GM21528 (cell line): Measurements from ENCODE around the gene KIAA1549.
"Not testable (repeated sequence)": the region's sequence is repeated elsewhere in the genome, so short reads cannot be mapped to it uniquely, and the experiment has no call there.

Source experiments
- ATAC-seq: cut with Tn5 transposase; IDR thresholded peaks from one replicate; pipeline ENCODE4 v1.9.1; 2021; ENCODE audit warnings: mild to moderate bottlenecking, moderate library complexity; ENCODE audit not compliant: unreplicated experiment, low FRiP score

KIAA1549 gene

DNA sequence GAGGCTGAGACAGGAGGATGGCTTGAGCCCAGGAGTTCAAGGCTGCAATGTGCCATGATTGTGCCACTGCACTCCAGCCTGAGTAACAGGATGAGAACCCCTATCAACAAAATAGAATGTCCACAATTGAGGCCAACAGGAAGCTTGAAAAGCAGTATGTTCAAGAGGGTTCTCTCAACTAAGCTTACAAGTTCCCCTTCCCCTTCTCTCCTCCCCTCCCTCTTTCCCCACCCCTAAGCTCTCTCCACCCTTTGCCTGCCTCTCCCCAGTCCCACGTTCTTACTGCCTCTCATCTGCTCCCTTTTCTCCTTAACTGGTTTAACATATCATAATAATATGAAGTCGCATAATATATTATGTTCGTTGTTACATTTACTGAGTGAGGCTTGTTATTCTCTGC, 35.4 kb downstream of the KIAA1549 start:
- no peak for ATAC-seq

GRCh38 chr7:138945154-138945553, 36.0 kb downstream of the KIAA1549 start:
- no peak for ATAC-seq

- no peak for ATAC-seq
Measured at GRCh38 chr7:138944592-138944991, 36.6 kb downstream of the KIAA1549 start.

- no peak for ATAC-seq
Measured at GRCh38 chr7:138943061-138943460, 38.1 kb downstream of the KIAA1549 start.

DNA sequence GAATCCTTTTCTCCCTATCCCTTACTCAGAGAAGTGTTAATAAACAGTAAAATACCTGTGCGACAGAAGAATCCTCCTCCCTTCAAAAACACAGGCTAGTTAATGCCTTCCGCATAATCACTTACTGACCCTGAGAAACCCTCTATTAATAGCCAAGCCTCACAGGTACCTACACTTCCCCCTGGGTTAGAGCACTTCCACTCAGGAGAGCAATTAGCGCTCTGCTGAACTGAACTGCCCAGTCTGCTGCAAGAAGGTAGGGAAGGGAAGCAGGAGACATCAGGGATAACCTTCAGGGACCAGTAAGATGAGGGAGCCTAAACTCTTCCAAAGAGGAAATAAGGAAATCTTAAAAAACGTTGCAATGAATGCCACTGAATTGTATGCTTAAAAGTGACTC, 39.6 kb downstream of the KIAA1549 start:
- ATAC-seq = no peak

- not testable (repeated sequence) for ATAC-seq
Measured at GRCh38 chr7:138940602-138941001, 40.6 kb downstream of the KIAA1549 start.

GRCh38 chr7:138937484-138937883, 43.7 kb downstream of the KIAA1549 start:
- no peak for ATAC-seq

DNA sequence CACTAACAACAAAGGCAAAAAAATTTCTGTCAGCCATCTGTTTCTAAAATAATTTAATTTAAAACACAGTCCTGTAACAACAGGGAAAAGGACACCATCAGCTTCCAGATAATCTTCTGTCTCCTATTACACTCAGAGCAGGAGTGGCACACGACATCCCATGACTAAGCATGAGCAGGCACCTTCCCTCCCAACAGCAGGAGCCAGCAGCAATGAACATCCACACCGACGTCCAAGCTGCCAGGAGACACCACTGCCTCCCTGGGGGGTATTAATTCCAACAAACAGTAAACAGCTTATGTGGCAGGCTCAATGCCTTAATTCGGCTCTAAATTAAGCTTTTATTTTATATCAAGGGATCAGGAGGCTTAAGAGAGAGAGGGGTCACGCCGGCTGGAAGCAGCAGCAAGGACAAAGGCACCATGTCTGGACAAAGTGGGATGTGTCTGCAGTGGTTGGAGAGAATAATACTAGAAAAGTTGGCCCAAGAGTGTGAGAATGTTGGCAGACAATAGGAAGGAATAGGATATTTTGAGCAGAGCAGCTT, 45.7 kb downstream of the KIAA1549 start:
- ATAC-seq = no peak

DNA sequence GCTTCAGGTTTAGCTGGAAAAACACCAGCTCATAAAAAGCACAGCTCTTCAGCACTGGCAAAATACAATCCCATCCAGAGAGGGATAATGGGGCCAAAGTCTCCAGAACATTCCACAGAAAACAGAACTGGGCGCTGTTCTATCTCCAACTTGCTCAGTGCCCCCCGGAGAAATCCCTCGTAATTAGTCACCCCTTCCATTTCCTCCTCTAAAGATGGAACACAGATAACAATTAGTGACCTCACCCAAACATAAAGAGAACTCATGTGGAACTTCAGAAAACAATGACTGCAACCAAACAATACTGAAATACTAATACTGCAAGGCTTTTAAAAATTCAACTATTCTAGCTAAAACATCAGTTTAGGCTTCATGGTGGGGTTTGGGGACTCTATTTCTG, 46.3 kb downstream of the KIAA1549 start:
- ATAC-seq = no peak

GRCh38 chr7:138934367-138934766, 46.8 kb downstream of the KIAA1549 start:
- no peak for ATAC-seq

GRCh38 chr7:138932870-138933269, 48.3 kb downstream of the KIAA1549 start:
- no peak for ATAC-seq

DNA sequence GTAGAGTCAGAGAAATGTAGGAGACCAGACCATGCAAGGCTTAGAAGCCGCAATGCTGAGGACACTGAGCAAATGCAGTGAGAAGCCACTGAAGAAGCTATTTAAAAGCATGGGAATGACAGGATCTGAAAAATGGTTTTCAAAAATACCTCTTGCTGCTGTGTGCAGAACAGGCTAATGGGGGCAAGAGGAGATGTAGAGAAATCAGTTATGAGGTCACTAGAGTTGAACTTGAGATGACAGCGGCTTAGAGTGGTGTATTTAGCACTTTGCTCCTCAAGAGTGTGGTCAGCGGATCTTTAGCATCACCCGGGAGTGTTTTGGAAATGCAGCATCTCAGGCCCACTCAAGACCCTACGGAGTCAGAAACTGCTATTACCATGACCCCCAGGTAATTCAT, 48.8 kb downstream of the KIAA1549 start:
- ATAC-seq = no peak

GRCh38 chr7:138929969-138930368, 51.2 kb downstream of the KIAA1549 start:
- ATAC-seq = no peak

DNA sequence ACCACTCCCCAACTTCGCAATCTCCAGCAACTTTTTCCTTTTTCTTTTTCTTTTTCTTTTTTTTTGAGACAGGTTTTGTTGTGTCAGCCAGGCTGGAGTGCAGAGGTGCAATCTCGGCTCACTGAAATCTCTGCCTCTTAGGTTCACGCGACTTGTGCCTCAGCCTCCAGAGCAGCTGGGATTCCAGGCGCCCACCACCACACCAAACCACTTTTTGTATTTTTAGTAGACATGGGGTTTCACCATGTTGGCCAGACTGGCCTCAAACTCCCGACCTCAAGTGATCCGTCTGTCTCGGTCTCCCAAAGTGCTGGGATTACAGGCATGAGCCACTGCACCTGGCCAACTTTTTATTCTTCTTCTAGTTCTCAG, 55.0 kb downstream of the KIAA1549 start:
- ATAC-seq = no peak

GRCh38 chr7:138924501-138925225, 56.5 kb downstream of the KIAA1549 start:
- ATAC-seq = no peak

DNA sequence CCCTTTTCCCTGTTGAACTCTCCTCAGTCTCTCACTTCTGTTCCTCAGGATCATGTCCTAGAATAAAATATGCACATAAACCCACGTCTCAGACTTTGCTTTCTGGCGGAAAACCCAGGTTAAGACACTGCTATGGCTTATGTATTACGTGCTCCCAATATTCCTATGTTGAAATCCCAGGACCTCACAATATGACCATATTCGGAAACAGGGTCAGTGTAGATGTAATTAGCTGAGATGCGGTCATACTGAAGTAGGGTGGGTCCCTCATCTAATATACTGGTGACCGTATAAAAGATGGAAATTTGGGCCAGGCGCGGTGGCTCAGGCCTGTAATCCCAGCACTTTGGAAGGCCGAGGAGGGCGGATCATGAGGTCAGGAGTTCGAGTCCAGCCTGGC, 59.9 kb downstream of the KIAA1549 start:
- ATAC-seq = no peak

- ATAC-seq = no peak
Measured at GRCh38 chr7:138919911-138920310, 61.3 kb downstream of the KIAA1549 start.

DNA sequence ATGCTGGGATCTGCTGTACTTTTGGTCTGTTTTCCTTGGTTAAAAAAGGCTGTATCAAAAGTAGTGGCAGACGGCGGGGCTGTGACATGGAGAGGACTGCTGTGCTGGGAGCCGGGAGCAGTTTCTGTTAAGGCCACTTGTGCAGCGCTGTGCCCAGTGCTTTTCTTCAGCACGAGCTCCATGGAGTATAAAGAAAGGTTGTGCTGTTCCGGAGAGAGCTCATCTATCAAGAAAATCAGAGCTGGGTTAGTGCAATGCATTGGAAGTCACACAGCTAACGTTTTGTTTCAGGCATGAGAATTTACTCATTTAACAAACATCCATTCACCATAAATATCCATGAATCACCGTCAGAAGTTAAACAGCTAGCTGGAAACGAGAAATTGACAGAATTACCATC, 62.0 kb downstream of the KIAA1549 start:
- no peak for ATAC-seq

DNA sequence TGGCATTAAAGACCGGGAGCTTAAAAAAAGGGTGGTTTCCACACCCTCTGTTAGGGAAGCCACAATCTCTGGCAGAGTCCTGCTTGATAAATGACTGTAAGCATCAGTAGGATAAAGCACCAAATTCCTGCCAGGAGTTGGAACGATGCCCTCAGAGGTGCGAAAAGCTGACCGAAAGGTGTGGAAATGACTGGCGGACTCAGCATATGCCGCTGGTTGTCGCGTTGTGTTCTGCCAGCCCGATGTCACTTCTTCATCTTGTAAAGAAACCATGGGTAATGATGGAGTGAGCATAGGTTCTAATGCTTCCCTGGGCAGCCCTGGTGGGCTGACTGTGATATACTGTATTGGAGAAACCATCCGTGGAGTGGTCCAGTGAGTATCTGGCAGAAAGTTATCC, 62.4 kb downstream of the KIAA1549 start:
- ATAC-seq = no peak

DNA sequence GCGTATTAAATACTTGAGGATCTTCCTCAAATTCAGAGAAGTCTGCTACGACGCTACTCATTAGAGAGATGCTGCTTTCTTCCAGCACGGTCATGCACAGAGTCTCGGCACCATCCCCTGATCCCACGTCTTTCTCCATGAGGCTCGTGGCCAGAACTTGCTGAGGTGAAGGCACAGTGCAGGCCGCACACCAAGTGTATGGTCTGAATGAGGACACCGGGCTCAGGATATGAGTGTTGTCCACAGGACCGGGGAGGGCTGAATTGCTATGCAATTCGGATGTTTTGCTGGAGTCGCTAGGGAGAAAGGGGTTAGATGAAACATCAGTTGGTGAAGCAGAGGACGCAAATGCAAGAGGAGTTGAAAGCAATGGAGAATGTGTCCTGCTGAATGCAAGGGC, 63.0 kb downstream of the KIAA1549 start:
- ATAC-seq = no peak

- no peak for ATAC-seq
Measured at GRCh38 chr7:138917771-138918170, 63.4 kb downstream of the KIAA1549 start.

DNA sequence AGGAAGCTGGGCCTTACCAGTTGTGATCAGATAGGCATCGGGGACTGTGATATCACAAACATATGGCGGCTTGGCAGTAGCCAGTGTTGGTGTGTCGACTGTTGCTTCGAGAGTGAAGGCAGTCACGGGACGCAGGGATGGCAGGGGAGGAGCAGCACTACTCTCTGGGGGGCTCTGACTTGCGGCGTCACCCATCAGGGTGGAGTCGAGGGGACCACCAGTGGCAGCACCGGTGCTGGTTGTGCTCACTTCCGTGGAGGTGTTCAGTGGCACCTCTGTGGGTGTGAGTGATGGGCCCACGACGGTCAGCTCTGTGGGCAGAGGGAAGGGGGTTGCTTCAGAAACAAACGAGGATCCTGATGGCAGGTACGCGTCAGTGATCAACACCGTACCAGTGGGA, 64.5 kb downstream of the KIAA1549 start:
- ATAC-seq = no peak

DNA sequence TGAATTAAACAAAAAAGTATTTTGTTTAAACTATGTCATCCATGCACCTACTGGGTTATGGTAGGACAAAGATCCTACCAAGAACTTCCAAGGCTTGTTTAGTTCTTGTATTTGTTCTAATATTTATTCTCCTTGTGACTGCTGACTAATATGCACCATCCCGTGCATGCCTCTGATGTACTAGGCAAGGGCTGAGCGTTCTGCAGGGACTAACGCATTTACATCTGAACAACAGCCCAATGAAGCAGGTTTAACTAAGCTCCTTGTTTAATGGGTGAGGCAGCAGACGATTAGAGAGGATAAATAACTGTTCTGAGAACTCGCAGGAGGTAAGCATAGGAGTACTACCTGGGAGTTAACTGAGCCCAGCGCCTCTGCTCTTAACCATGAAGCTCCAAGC, 64.9 kb downstream of the KIAA1549 start:
- no peak for ATAC-seq
